ENCODE data around the gene PLCB4.

Gene PLCB4

DNA sequence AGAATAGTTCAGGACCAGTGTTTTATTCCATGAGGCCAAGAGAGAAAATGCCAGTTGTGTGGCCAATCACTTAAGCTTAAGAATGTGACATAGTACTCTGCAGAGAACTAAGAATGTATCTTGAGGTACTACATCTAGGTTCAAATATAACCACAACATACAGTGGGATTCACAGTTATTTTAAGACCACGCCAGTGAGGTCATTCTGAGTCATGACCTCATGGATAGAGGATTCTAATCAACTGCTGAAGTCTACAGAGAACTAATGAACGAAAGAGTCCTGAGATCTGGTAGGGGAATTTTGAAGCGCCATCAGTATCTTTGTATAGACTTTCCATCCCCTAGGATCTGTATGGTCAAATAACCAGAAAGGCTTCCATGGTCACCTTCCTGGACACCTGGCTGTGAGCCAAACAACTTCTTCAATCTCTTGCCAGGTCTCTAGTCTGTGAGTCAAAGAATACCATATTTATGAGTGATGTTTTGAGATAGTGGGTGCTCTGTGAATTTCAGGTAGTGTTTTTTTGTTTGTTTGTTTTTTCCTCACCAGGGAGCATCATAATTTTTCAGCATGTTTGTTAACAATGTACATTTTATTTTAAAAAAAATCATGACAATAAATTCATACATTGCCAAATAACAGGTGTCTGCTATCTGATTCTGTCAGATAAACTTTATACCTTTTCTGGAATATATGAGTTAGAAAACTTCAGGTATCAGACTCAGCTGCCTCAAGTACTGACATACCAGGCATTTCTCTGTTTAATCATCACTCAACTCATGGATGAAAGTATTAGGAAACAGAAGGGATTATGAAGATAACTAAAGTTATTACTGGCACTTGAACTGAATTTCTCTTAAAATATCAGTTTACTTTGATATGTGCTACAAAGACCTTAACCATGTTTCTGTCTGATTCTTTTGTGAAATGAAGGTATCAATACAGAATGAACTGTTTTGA lies 217.9 kb downstream of the PLCB4 start:
- DNase-seq: no peak

DNA sequence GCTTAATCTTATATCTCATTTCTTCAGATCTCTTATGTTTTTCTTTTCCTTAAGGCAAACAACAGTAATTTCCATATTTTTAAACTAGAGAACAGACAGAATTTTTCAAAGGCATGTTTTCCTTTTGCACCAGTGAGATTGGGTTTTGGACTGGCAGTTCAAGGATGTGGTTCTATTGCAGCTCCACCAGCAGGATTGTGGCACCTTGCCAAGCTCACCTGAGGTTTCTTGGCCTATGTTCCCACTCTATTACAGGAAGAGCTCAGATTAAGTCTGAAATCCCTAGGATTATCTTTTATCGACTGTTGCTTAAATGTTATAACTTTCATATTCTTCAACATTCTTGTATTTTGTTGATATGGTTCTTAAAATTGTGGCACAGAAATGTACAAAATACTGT lies 218.9 kb downstream of the PLCB4 start:
- DNase-seq: no peak

DNA sequence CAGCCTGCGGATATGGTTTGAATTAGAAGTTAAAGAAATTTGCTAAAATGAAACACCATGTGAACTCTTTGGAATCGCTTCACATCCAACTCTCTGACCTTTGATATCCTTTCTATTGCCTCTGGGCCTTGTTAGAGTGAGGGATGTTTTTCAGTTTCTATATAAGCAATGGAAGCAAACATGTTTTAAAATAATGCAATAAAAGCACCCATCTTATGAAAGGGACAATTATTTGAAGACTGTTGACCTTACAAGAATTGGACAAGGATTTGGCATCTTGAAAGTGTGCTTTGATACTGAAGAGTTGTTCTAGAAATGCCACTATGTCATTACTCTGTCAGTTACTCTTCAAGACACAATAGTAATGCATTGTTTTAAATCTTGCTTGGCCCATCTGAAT lies 221.4 kb downstream of the PLCB4 start:
- no peak for DNase-seq

DNA sequence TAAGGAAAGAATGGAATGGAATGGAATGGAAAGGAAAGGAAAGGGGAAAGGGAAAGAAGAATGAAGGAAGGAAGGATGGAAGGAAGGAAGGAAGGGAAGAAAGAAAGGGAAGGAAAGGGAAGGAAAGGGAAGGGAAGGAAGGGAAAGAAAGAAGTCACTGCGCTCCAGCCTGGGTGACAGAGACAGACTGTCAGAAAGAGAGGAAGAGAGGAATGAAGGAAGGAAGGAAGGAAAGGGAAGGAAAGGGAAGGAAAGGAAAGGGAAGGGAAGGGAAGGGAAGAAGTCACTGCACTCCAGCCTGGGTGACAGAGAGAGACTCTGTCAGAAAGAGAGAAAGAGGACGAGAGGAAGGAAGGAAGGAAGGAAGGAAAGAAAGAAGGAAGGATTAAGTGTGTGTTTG lies 224.3 kb downstream of the PLCB4 start:
- no peak for DNase-seq

- no peak for DNase-seq
These were observed 225.2 kb downstream of the PLCB4 start for GRCh38 chr20:9294041-9294440.

- DNase-seq: no peak
These were observed 230.0 kb downstream of the PLCB4 start for GRCh38 chr20:9298906-9299305.

- DNase-seq: no peak
These were observed 231.2 kb downstream of the PLCB4 start for GRCh38 chr20:9300080-9300479.

DNA sequence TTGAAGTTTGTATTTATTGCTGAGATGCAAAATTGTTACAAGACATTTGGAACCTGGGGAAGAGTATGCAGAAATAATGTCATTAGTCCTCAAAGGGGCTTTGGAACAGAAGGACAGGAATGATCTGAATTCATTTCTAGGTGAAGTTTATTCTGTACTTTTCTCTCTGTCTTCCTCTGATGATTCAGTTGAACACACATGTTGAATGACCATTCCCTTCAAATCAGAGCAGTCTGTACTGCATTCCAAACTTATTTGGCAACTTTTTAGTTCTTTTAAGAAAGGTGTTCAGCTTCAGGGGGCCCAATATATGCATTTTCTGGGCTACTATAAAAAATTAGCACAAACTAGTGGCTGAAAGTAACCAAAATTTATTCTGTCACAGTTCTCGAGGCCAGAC lies 231.6 kb downstream of the PLCB4 start:
- DNase-seq: no peak

- no peak for DNase-seq
These were observed 232.5 kb downstream of the PLCB4 start for GRCh38 chr20:9301129-9302090.

DNA sequence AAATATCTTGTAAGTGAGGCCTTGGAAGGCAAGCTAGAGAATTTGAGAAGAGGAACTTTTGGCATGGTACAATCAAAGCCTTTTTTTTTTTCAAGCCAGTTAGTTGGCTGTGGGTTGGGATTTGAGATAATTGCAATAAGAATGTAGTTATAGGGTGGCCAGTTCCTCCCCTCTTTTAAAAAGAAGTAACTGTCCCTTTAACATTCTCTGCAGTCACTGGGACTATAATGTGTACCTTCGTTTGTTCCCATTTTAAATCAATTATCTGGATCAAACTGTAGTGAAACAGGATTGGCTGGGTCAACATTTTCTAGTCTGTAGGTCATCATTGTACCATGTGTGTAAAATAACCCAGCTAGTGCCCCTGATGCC lies 233.2 kb downstream of the PLCB4 start:
- no peak for DNase-seq

DNA sequence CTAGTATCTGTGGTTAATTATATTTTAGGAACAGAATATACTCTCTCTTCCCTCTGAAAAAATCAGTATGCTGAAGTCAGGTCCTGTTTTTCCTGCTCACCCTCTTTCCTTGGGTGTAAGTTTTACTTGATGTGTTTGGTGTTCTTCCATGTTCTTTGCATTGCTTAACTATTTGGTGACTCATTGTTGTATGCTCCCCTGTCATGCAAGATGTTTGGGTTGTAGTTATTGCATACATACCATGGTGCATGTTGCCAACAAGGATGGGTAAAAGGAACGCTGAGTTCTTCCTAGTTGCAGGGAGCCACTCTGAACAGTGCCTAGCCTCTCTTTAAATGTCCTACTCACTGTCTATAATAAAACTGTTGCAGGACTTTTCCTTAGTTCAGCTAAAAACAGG lies 237.6 kb downstream of the PLCB4 start:
- DNase-seq: no peak

- no peak for DNase-seq
These were observed 239.2 kb downstream of the PLCB4 start for GRCh38 chr20:9308056-9308455.

DNA sequence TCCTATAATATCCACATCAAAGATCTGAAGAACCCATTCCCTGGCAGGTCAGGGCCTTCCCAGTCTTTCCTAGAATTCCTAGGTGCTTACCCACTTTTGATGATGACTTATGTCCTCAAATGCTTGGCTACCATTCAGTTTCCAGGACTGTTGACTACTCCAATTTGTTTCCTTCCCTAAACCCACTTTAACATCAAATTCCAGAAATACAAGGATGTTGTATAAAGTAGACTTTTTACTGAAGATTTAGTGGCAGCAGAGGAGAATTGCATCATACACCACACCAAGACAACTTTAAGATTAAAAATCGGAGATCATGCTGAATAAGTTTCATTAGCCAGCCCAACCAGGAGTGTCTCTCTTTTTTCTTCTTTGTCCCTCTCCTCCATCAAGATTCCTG lies 242.2 kb downstream of the PLCB4 start:
- no peak for DNase-seq

DNA sequence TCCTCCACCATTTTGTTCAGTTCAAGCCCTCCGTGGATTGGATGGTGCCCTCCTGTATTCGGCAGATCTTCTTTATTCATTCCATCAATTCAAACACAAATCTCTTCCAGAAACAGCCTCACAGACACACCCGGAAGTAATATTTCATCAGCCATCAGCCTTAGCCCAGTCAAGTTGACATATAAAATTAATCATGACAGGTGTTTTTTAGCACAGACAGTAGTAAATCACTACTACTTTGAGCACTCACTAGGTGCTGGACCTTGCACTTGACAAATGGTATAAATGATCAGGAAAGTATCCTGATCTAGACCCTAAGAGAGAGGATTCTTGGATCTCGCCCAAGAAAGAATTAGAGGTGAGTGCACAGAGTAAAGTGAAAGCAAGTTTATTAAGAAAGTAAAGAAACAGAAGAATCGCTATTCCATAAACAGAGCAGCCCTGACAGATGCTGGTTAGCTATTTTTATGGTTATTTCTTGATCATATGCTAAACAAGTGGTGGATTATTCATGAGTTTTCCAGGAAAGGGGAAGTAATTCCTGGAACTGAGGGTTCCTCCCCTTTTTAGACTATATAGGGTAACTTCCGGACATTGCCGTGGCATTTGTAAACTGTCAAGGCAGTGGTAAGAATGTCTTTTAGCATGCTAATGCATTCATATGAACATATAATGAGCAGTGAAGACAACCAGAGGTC lies 250.9 kb downstream of the PLCB4 start:
- no peak for DNase-seq

GRCh38 chr20:9321007-9321406 lies 252.1 kb downstream of the PLCB4 start:
- no peak for DNase-seq

DNA sequence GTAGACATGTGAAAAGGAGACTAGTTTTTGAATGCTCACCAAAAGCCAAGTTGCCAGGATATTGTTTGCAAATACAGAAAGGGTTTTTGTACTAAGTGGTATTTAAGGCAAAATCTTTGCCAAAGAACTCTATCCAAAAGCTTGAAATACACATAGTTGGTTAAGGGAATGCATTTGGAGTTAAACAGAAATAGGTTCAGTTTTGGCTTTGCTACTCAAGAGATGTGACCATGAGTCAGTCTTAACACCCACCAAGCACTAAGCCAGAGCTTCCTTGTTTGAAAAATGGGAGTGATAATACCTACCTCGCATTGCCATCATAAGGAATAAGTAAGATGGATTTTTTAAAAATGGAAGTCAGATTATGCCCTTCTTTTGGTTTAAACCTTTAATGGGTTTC lies 253.8 kb downstream of the PLCB4 start:
- DNase-seq: no peak

DNA sequence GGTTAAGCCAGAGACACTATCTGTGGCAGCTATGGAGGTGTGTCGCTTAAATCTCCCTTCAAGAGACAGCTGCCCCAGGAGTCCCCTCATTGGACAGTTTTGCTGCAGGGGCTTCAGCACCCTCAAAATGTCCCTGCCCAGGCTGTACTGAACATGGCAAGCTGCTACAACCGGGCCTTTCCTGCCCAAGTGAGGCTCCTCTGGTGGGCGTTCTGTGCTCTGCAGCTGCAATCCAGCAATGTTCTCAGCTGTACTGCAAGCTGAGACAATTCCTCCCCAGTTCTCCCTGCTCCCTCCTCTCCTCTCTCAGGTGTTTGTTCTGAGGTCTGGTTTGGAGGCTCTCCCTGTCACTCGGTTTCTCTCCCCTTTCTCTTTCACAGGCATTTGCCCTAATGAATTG lies 254.7 kb downstream of the PLCB4 start:
- no peak for DNase-seq

- DNase-seq: no peak
These were observed 260.6 kb downstream of the PLCB4 start for GRCh38 chr20:9329355-9330101.

GRCh38 chr20:9330151-9330550 lies 261.3 kb downstream of the PLCB4 start:
- no peak for DNase-seq

GRCh38 chr20:9331707-9332435 lies 263.0 kb downstream of the PLCB4 start:
- no peak for DNase-seq

GRCh38 chr20:9332791-9333479 lies 264.0 kb downstream of the PLCB4 start:
- no peak for DNase-seq

Data from T-helper 9 cell (primary cell).